Common myeloid progenitor, CD34-positive (primary cell): Measurements from ENCODE around the gene SERPINA5.
"Not testable (repeated sequence)": the region's sequence is repeated elsewhere in the genome, so short reads cannot be mapped to it uniquely, and the experiment has no call there.

Source experiments
- CTCF ChIA-PET: fragments of 350-600 bp; sonication (Branson Sonifier 250); formaldehyde crosslinking; loops from one replicate; lab custom pipeline; 2021; ENCODE audit warnings: antibody characterized with exemption; lab: Charles Lee
- POLR2A ChIA-PET: fragments of 350-600 bp; sonication (Branson Sonifier 250); formaldehyde crosslinking; loops from one replicate; lab custom pipeline; 2021; ENCODE audit warnings: antibody characterized with exemption; lab: Charles Lee
- DNase-seq, 3 donors: peaks; one replicate each; pipeline versions ENCODE4 v3.0.0 to v3.0.0-alpha.2; 2013
- H3K27ac ChIP-seq, 2 experiments: 1 replicate in 1 of 2; 2 replicates in 1 of 2; pipeline ENCODE4 v1.7.0; 2013; ENCODE audit warnings: inconsistent platforms in 2 of 2, low read length in 2 of 2, mild to moderate bottlenecking in 2 of 2, low read depth in 1 of 2, moderate library complexity in 1 of 2; ENCODE audit not compliant: severe bottlenecking in 2 of 2, insufficient read depth in 1 of 2, poor library complexity in 1 of 2
- H3K27me3 ChIP-seq, 5 experiments: replicated peaks in 2 of 5; 1 replicate in 3 of 5; 2 replicates in 2 of 5; pipeline versions ENCODE4 v1.6.1 to v1.7.0; 2013; ENCODE audit warnings: low read length in 4 of 5, mild to moderate bottlenecking in 2 of 5, moderate library complexity in 2 of 5, inconsistent platforms in 1 of 5; ENCODE audit not compliant: insufficient read depth in 5 of 5, control insufficient read depth in 4 of 5
- H3K36me3 ChIP-seq, 4 experiments: 1 replicate in 2 of 4; 2 replicates in 2 of 4; pipeline versions ENCODE4 v1.6.1 to v1.7.0; 2013; ENCODE audit warnings: low read length in 3 of 4, control low read depth in 1 of 4, mild to moderate bottlenecking in 1 of 4; ENCODE audit not compliant: control insufficient read depth in 4 of 4, insufficient read depth in 4 of 4
- H3K4me1 ChIP-seq, 4 experiments: 1 replicate in 3 of 4; 2 replicates in 1 of 4; pipeline versions ENCODE4 v1.6.1 to v1.7.1; 2013; ENCODE audit warnings: low read length in 3 of 4, mild to moderate bottlenecking in 3 of 4, control low read depth in 1 of 4, inconsistent platforms in 1 of 4, moderate library complexity in 1 of 4; ENCODE audit not compliant: control insufficient read depth in 4 of 4, insufficient read depth in 4 of 4; ENCODE audit errors: control extremely low read depth in 1 of 4
- H3K4me3 ChIP-seq, 7 experiments: 1 replicate in 4 of 7; 2 replicates in 3 of 7; pipeline versions ENCODE4 v1.5.1 to v1.7.0; 2013; ENCODE audit warnings: mild to moderate bottlenecking in 7 of 7, low read length in 6 of 7, moderate library complexity in 6 of 7, inconsistent platforms in 2 of 7, low read depth in 2 of 7, control low read depth in 1 of 7; ENCODE audit not compliant: insufficient read depth in 4 of 7, control insufficient read depth in 1 of 7; ENCODE audit errors: extremely low read depth in 1 of 7
- H3K9me3 ChIP-seq, 5 experiments: 1 replicate in 4 of 5; 2 replicates in 1 of 5; pipeline versions ENCODE4 v1.6.1 to v1.7.1; 2013; ENCODE audit warnings: low read length in 4 of 5, mild to moderate bottlenecking in 2 of 5, inconsistent platforms in 1 of 5, low read depth in 1 of 5, moderate library complexity in 1 of 5; ENCODE audit not compliant: control insufficient read depth in 4 of 5, insufficient read depth in 2 of 5; ENCODE audit errors: control extremely low read depth in 1 of 5
- WGBS: methylation state at CpG from one replicate; pipeline ENCODE4 v1.1.5; 2013; ENCODE audit not compliant: insufficient coverage; 5-methylcytosine and 5-hydroxymethylcytosine counted together

The SERPINA5 gene

GRCh38 chr14:94575730-94576585 lies 5.3 kb upstream of the SERPINA5 start:
- 85% methylated on average over 4 of the region's 5 CpGs for WGBS
- ChIA-PET POLR2A (no interaction called here), CTCF (no interaction called here)
- Histone ChIP-seq H3K27ac (no peak overlapping the region), H3K9me3 (no peaks in the 10 kb centered on the region), H3K4me3 (no peak overlapping the region), H3K27me3 (peaks cover 0 to 5% (median 0%) of the 10 kb centered on the region in 5 experiments), H3K4me1 (no peaks in the 10 kb centered on the region), H3K36me3 (no peaks in the 10 kb centered on the region)
- DNase-seq, result no peak

GRCh38 chr14:94577472-94577871 lies 3.8 kb upstream of the SERPINA5 start:
- H3K27ac ChIP-seq, H3K4me3 ChIP-seq, DNase-seq, H3K36me3 ChIP-seq, H3K9me3 ChIP-seq, CTCF ChIA-PET, POLR2A ChIA-PET, H3K4me1 ChIP-seq: not testable (repeated sequence)
- H3K27me3 ChIP-seq, result peaks cover 0 to 13% (median 0%) of the 10 kb centered on the region in 5 experiments

GRCh38 chr14:94578712-94579111 lies 2.5 kb upstream of the SERPINA5 start:
- no peak for DNase-seq
- WGBS, result 95% methylated on average over 2 of the region's 6 CpGs
- Histone ChIP-seq H3K36me3 (no peaks in the 10 kb centered on the region), H3K27me3 (peaks cover 0 to 13% (median 0%) of the 10 kb centered on the region in 5 experiments), H3K4me1 (peaks cover 0 to 2% (median 0%) of the 10 kb centered on the region in 4 experiments), H3K27ac (no peak overlapping the region), H3K9me3 (no peaks in the 10 kb centered on the region), H3K4me3 (no peak overlapping the region)
- POLR2A ChIA-PET, result no interaction called here
- CTCF ChIA-PET, result no interaction called here

- Histone ChIP-seq H3K36me3 (no peaks in the 10 kb centered on the region), H3K4me1 (peaks cover 0 to 2% (median 0%) of the 10 kb centered on the region in 4 experiments), H3K9me3 (no peaks in the 10 kb centered on the region), H3K4me3 (no peak overlapping the region), H3K27ac (no peak overlapping the region), H3K27me3 (peaks cover 0 to 13% (median 0%) of the 10 kb centered on the region in 5 experiments)
- POLR2A ChIA-PET, result no interaction called here
- CTCF ChIA-PET, result no interaction called here
- WGBS, result 100% methylated on average over 5 of the region's 7 CpGs
- no peak for DNase-seq
Observed at GRCh38 chr14:94582199-94582750, 1.0 kb downstream of the SERPINA5 start.

- Histone ChIP-seq H3K27me3 (peaks cover 0 to 13% (median 0%) of the 10 kb centered on the region in 5 experiments), H3K4me3 (no peak overlapping the region), H3K4me1 (peaks cover 0 to 2% (median 0%) of the 10 kb centered on the region in 4 experiments), H3K36me3 (no peaks in the 10 kb centered on the region), H3K27ac (no peak overlapping the region), H3K9me3 (no peaks in the 10 kb centered on the region)
- 100% methylated on average over 3 of the region's 3 CpGs for WGBS
- ChIA-PET POLR2A (no interaction called here), CTCF (no interaction called here)
- no peak for DNase-seq
Observed at GRCh38 chr14:94582851-94583250, 1.6 kb downstream of the SERPINA5 start.

GRCh38 chr14:94583557-94583956 lies 2.3 kb downstream of the SERPINA5 start:
- Histone ChIP-seq H3K9me3 (no peaks in the 10 kb centered on the region), H3K4me3 (no peak overlapping the region), H3K27ac (no peak overlapping the region), H3K36me3 (no peaks in the 10 kb centered on the region), H3K4me1 (peaks cover 0 to 2% (median 0%) of the 10 kb centered on the region in 4 experiments), H3K27me3 (peaks cover 0 to 13% (median 0%) of the 10 kb centered on the region in 5 experiments)
- POLR2A ChIA-PET, result no interaction called here
- 92% methylated on average over 4 of the region's 4 CpGs for WGBS
- no peak for DNase-seq
- CTCF ChIA-PET, result no interaction called here
